Measurements from ENCODE around the gene DGCR2. TPM values are rescaled to one million over a fixed set of nuclear protein-coding genes. Genes with fewer than 3 reads are reported as not detected.

DGCR2 gene
- total and polyA plus RNA-seq, 2 of the 8 experiments (the other 6 are each of a cell fraction or from before 2014, with no cell fraction given): 42.3 to 62.2 TPM

- Histone ChIP-seq H4K5ac (ENCODE audit: insufficient read length, low read depth, low read length) (no peak overlapping the region), H3K14ac (ENCODE audit: insufficient read length) (no peak overlapping the region), H4K91ac (replicated peaks; ENCODE audit: insufficient read length, low read length) (no peak overlapping the region), H2BK120ac (replicated peaks; ENCODE audit: low read depth, low read length) (no peak overlapping the region), H3K79me2 (ENCODE audit: control insufficient read depth in 1 of 2, insufficient read depth in 2 of 2, low read length in 2 of 2) (no peaks in the 10 kb centered on the region), H3K4me3 (ENCODE audit: extremely low read depth in 1 of 4, insufficient read depth in 2 of 4, low read depth in 3 of 4, low read length in 4 of 4) (no peak overlapping the region), H2BK20ac (ENCODE audit: low read length) (no peak overlapping the region), H2AK5ac (ENCODE audit: low read depth, low read length) (no peak overlapping the region), H3K56ac (replicated peaks; ENCODE audit: insufficient read length, low read depth, low read length) (no peak overlapping the region), H3K27ac (ENCODE audit: low read depth, low read length) (no peak overlapping the region), H3K23ac (ENCODE audit: insufficient read length) (no peak overlapping the region), H3K9ac (replicated peaks in 1 of 4; ENCODE audit: extremely low read depth in 1 of 4, low read depth in 3 of 4, low read length in 3 of 4) (no peak overlapping the region), H3K4me2 (ENCODE audit: insufficient read depth in 1 of 2, low read depth in 2 of 2, low read length in 2 of 2) (no peak overlapping the region), H4K8ac (ENCODE audit: extremely low read depth, insufficient read depth, low read length) (no peak overlapping the region), H3K79me1 (ENCODE audit: low read depth, low read length) (no peaks in the 10 kb centered on the region), H3K9me3 (ENCODE audit: insufficient read depth in 2 of 2, low read depth in 1 of 2, low read length in 1 of 2) (no peaks in the 10 kb centered on the region), H3K4ac (replicated peaks; ENCODE audit: insufficient read length, low read depth, low read length) (no peak overlapping the region), H3K23me2 (ENCODE audit: low read depth, low read length) (no peaks in the 10 kb centered on the region), H3K18ac (ENCODE audit: extremely low read depth, low read length) (no peak overlapping the region), H2BK15ac (ENCODE audit: low read length) (no peak overlapping the region), H4K20me1 (replicated peaks in 1 of 2; ENCODE audit: control insufficient read depth in 1 of 2, insufficient read depth in 2 of 2, low read length in 2 of 2) (peaks cover 3 to 9% of the 10 kb centered on the region in 2 experiments), H3K4me1 (replicated peaks in 1 of 4; ENCODE audit: control insufficient read depth in 3 of 4, insufficient read depth in 4 of 4, low read length in 3 of 4) (no peaks in the 10 kb centered on the region), H2BK5ac (ENCODE audit: low read depth, low read length) (no peak overlapping the region), H2AFZ (ENCODE audit: low read length) (no peak overlapping the region), H3K36me3 (ENCODE audit: control insufficient read depth in 2 of 4, insufficient read depth in 4 of 4, low read length in 3 of 4) (peaks cover 22 to 54% (median 36%) of the 10 kb centered on the region in 4 experiments), H2BK12ac (ENCODE audit: low read depth, low read length) (no peak overlapping the region), H3K27me3 (replicated peaks in 1 of 4; ENCODE audit: control insufficient read depth in 3 of 4, extremely low read depth in 1 of 4, insufficient read depth in 3 of 4, low read length in 3 of 4) (no peaks in the 10 kb centered on the region)
- CTCF ChIA-PET (ENCODE audit: partially characterized antibody): interaction anchor here (1.7 to 3.5 kb wide), 4 partner anchors 9 to 95 kb away, joined by 4 to 12 read pairs (median 4); no protein-coding TSS in a partner anchor
- POLR2A ChIA-PET (ENCODE audit: partially characterized antibody): no interaction called here
- DNase-seq (ENCODE audit: low read depth in 1 of 2, low spot score in 2 of 2): no peak
- 86% methylated on average over 5 of the region's 5 CpGs; no CpG with 5 or more reads in 1 of the 2 experiments for WGBS, 2 experiments (ENCODE audit: extremely low coverage in 1 of 2, insufficient coverage in 1 of 2, insufficient read length in 1 of 2, insufficient replicate concordance in 2 of 2, low coverage in 1 of 2, low lambda C conversion rate in 2 of 2, missing lambda C conversion rate in 1 of 2)
- no peak for FAIRE-seq
- TF ChIP-seq RBBP5 (IDR thresholded peaks at IDR 0.05; ENCODE audit: borderline replicate concordance, low read depth, low read length) (no peak), BCL11A (IDR thresholded peaks at IDR 0.05; ENCODE audit: low read depth in 2 of 2, low read length in 2 of 2) (no peak), TAF1 (IDR thresholded peaks at IDR 0.05; ENCODE audit: low read depth, low read length) (no peak), JUND (IDR thresholded peaks at IDR 0.05; ENCODE audit: low read length) (no peak), SRF (IDR thresholded peaks at IDR 0.05; ENCODE audit: low read depth, low read length) (no peak), MAFK (IDR thresholded peaks at IDR 0.05; ENCODE audit: low read depth, low read length) (no peak), NANOG (IDR thresholded peaks at IDR 0.05; ENCODE audit: insufficient read depth, low read depth, low read length, poor library complexity, severe bottlenecking) (no peak), SP1 (IDR thresholded peaks at IDR 0.05; ENCODE audit: low read depth, low read length) (no peak), POLR2A (IDR thresholded peaks at IDR 0.05; ENCODE audit: control extremely low read depth in 1 of 2, low read depth in 2 of 2, low read length in 2 of 2) (no peak), NRF1 (IDR thresholded peaks at IDR 0.05; ENCODE audit: low read depth, low read length) (no peak), TEAD4 (IDR thresholded peaks at IDR 0.05; ENCODE audit: low read depth, low read length) (no peak)
- TF ChIP-seq, protein P1, sequence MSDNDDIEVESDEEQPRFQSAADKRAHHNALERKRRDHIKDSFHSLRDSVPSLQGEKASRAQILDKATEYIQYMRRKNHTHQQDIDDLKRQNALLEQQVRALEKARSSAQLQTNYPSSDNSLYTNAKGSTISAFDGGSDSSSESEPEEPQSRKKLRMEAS (IDR thresholded peaks at IDR 0.05): no peak
- TF ChIP-seq, protein P2, sequence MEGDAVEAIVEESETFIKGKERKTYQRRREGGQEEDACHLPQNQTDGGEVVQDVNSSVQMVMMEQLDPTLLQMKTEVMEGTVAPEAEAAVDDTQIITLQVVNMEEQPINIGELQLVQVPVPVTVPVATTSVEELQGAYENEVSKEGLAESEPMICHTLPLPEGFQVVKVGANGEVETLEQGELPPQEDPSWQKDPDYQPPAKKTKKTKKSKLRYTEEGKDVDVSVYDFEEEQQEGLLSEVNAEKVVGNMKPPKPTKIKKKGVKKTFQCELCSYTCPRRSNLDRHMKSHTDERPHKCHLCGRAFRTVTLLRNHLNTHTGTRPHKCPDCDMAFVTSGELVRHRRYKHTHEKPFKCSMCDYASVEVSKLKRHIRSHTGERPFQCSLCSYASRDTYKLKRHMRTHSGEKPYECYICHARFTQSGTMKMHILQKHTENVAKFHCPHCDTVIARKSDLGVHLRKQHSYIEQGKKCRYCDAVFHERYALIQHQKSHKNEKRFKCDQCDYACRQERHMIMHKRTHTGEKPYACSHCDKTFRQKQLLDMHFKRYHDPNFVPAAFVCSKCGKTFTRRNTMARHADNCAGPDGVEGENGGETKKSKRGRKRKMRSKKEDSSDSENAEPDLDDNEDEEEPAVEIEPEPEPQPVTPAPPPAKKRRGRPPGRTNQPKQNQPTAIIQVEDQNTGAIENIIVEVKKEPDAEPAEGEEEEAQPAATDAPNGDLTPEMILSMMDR (IDR thresholded peaks at IDR 0.05; ENCODE audit: control extremely low read depth in 1 of 3, insufficient read depth in 1 of 3, low read depth in 1 of 3, low read length in 3 of 3): no peak
These were observed 73.7 kb downstream of the DGCR2 start for GRCh38 chr22:19048531-19048930.

All from H1 (cell line).